Keratinocyte (primary cell): ENCODE data around the gene PTS. TPM values are rescaled to one million over a fixed set of nuclear protein-coding genes. Genes with fewer than 3 reads are reported as not detected.

Experiments
- DNase-seq: peaks from one replicate; pipeline ENCODE4 v3.0.0-alpha.2; 2011; ENCODE audit warnings: low read depth, missing footprints, low spot score
- FAIRE-seq: peaks from 2 replicates; lab custom pipeline; 2011; peaks lifted over from hg19 to GRCh38; lab: Jason Lieb, UNC
- H2AFZ ChIP-seq: 2 replicates; pipeline ENCODE4 v1.6.0; 2012; ENCODE audit warnings: low read length, control low read depth, inconsistent platforms; ENCODE audit not compliant: control insufficient read depth
- H3K27ac ChIP-seq: 2 replicates; pipeline ENCODE4 v1.5.1; 2011; ENCODE audit warnings: low read length; ENCODE audit not compliant: control insufficient read depth, insufficient read depth
- H3K27me3 ChIP-seq: 3 replicates; pipeline ENCODE4 v1.6.0; 2011; ENCODE audit warnings: low read length; ENCODE audit not compliant: control insufficient read depth, insufficient read depth; ENCODE audit errors: extremely low read depth
- H3K36me3 ChIP-seq, 2 experiments: 2 replicates in 1 of 2; 3 replicates in 1 of 2; pipeline ENCODE4 v1.5.1; 2011; ENCODE audit warnings: low read length in 2 of 2, mild to moderate bottlenecking in 1 of 2; ENCODE audit not compliant: control insufficient read depth in 2 of 2, insufficient read depth in 2 of 2; ENCODE audit errors: extremely low read depth in 1 of 2
- H3K4me1 ChIP-seq: 3 replicates; pipeline ENCODE4 v1.5.1; 2011; ENCODE audit warnings: low read length; ENCODE audit not compliant: control insufficient read depth, insufficient read depth; ENCODE audit errors: extremely low read depth
- H3K4me2 ChIP-seq: 3 replicates; pipeline ENCODE4 v1.6.0; 2011; ENCODE audit warnings: low read depth, low read length; ENCODE audit not compliant: control insufficient read depth, insufficient read depth; ENCODE audit errors: extremely low read depth
- H3K4me3 ChIP-seq, 3 experiments: fragments of 200-600 bp in 1 of 3; sonication (generic) in 1 of 3; 2 replicates in 2 of 3; 3 replicates in 1 of 3; pipeline ENCODE4 v1.5.1; 2011 to 2016; ENCODE audit warnings: low read length in 3 of 3, mild to moderate bottlenecking in 3 of 3, control low read depth in 2 of 3, inconsistent platforms in 1 of 3, low read depth in 1 of 3, mixed read lengths in 1 of 3, mixed run types in 1 of 3, moderate library complexity in 1 of 3; ENCODE audit not compliant: control insufficient read depth in 2 of 3, insufficient read depth in 2 of 3; ENCODE audit errors: extremely low read depth in 1 of 3
- H3K79me2 ChIP-seq: 2 replicates; pipeline ENCODE4 v1.6.0; 2012; ENCODE audit warnings: low read length; ENCODE audit not compliant: control insufficient read depth, insufficient read depth
- H3K9ac ChIP-seq: 3 replicates; pipeline ENCODE4 v1.6.0; 2011; ENCODE audit warnings: low read length; ENCODE audit not compliant: control insufficient read depth, insufficient read depth; ENCODE audit errors: extremely low read depth
- H3K9me1 ChIP-seq: 3 replicates; pipeline ENCODE4 v1.6.0; 2011; ENCODE audit warnings: low read length; ENCODE audit not compliant: control insufficient read depth, insufficient read depth; ENCODE audit errors: extremely low read depth
- H3K9me3 ChIP-seq: 2 replicates; pipeline ENCODE4 v1.5.1; 2012; ENCODE audit warnings: low read depth, low read length; ENCODE audit not compliant: control insufficient read depth
- H4K20me1 ChIP-seq: 3 replicates; pipeline ENCODE4 v1.6.0; 2011; ENCODE audit warnings: low read length; ENCODE audit not compliant: control insufficient read depth, insufficient read depth; ENCODE audit errors: extremely low read depth
- EZH2 ChIP-seq: IDR thresholded peaks from one replicate; pipeline ENCODE4 v1.6.1; 2012; ENCODE audit warnings: inconsistent platforms, mild to moderate bottlenecking, low read length, moderate library complexity
- dilution Hi-C: fragments of 300-500 bp; cut with MboI; formaldehyde crosslinking; loops from one replicate; pipeline ENCODE4 v1.7.0; 2020; ENCODE audit warnings: low sequenced_read_pairs; ENCODE audit not compliant: extremely low pct_ligation_motif_present
- polyA plus RNA-seq, 5 experiments: library from polyadenylated mRNA; depleted of rRNA in 3 of 5; stranded (reverse) in 3 of 5; stranded (forward) in 1 of 5; unstranded in 1 of 5; fragments of >200 nt; gene quantifications; 1 replicate in 1 of 5; 2 replicates in 3 of 5; 3 replicates in 1 of 5; pipeline versions ENCODE4 v1.2.1 to v1.2.3, GENCODE V29; 2011 to 2012; ENCODE audit warnings: missing spikeins in 2 of 5, low read depth in 1 of 5, low replicate concordance in 1 of 5
- TF ChIP-seq, protein P1 (sequence below), 3 experiments: IDR thresholded peaks in 1 of 3; conservative IDR thresholded peaks in 1 of 3; optimal IDR thresholded peaks in 1 of 3; 2 replicates in 2 of 3; 3 replicates in 1 of 3; pipeline versions ENCODE3 to v1.5.1; 2011; ENCODE audit warnings: low read length in 3 of 3, mild to moderate bottlenecking in 3 of 3, moderate library complexity in 2 of 3, control low read depth in 1 of 3, inconsistent platforms in 1 of 3; ENCODE audit not compliant: insufficient read depth in 2 of 3; ENCODE audit errors: extremely low read depth in 1 of 3

The PTS gene
- polyA plus RNA-seq, 1 donor (not counting 4 experiments of a cell fraction or from before 2014, with no cell fraction given), result 72.5 TPM

DNA sequence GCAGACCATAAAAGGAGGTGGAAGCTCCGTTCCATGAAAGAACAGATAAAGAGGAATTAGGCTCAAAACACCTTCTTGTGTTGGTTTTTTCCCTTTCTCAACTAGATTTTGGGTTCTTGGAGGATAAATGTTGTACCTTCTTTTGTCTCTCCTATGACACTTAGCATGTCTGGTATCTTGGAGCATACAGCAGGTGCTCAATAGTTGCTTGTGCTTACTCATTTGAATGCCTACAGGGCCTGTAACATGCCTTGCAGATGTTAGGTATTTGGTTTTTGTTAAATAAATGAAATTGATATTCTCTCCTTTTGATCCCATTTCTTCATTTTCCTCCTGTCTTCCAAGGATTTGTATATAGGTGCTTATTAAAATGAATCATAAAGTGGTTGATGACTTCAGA, 50.8 kb downstream of the PTS start:
- no peaks in the 10 kb centered on the region for H3K9me1 ChIP-seq
- FAIRE-seq (no peak), DNase-seq (no peak)
- no peak overlapping the region for H2AFZ ChIP-seq
- H3K9me3 ChIP-seq, result no peaks in the 10 kb centered on the region
- no peaks in the 10 kb centered on the region for H4K20me1 ChIP-seq
- no peaks in the 10 kb centered on the region for H3K36me3 ChIP-seq
- no peak overlapping the region for H3K27ac ChIP-seq
- H3K4me3 ChIP-seq, result no peak overlapping the region
- H3K4me2 ChIP-seq, result no peak overlapping the region
- dilution Hi-C loops, result no loop called here
- H3K27me3 ChIP-seq, result no peaks in the 10 kb centered on the region
- no peak overlapping the region for H3K9ac ChIP-seq
- TF ChIP-seq, protein P1, sequence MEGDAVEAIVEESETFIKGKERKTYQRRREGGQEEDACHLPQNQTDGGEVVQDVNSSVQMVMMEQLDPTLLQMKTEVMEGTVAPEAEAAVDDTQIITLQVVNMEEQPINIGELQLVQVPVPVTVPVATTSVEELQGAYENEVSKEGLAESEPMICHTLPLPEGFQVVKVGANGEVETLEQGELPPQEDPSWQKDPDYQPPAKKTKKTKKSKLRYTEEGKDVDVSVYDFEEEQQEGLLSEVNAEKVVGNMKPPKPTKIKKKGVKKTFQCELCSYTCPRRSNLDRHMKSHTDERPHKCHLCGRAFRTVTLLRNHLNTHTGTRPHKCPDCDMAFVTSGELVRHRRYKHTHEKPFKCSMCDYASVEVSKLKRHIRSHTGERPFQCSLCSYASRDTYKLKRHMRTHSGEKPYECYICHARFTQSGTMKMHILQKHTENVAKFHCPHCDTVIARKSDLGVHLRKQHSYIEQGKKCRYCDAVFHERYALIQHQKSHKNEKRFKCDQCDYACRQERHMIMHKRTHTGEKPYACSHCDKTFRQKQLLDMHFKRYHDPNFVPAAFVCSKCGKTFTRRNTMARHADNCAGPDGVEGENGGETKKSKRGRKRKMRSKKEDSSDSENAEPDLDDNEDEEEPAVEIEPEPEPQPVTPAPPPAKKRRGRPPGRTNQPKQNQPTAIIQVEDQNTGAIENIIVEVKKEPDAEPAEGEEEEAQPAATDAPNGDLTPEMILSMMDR (optimal IDR thresholded peaks at IDR 0.05 in 1 of 3, IDR thresholded peaks at IDR 0.05 in 1 of 3, conservative IDR thresholded peaks at IDR 0.05 in 1 of 3; ENCODE audit: extremely low read depth in 1 of 3, insufficient read depth in 2 of 3, low read length in 3 of 3), result no peak
- no peak for TF ChIP-seq EZH2
- no peaks in the 10 kb centered on the region for H3K79me2 ChIP-seq
- peaks cover 5% of the 10 kb centered on the region for H3K4me1 ChIP-seq

DNA sequence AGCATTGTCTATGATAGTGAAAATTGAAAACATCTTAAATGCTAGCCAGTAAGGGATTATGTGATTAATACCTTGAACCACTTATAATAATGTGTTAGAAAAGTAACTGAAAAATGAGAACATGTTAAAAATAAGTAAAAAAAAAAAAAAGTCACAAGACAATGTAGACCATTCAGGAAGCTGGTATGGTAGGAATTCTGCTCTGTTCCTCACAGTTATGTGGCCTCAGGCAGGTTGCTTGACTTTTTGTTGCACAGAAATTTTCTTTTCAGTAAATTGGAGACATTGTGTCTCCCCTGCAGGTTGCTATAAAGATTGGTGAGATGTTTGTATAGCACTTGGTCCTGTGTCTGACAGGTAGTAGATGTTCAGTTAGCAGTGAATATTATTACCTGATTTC, 51.7 kb downstream of the PTS start:
- Histone ChIP-seq H3K27ac (no peak overlapping the region), H3K27me3 (no peaks in the 10 kb centered on the region), H4K20me1 (no peaks in the 10 kb centered on the region), H3K9me3 (no peaks in the 10 kb centered on the region), H3K4me3 (no peak overlapping the region), H3K36me3 (no peaks in the 10 kb centered on the region), H3K9me1 (no peaks in the 10 kb centered on the region), H3K9ac (no peak overlapping the region), H3K4me1 (peaks cover 5% of the 10 kb centered on the region), H2AFZ (no peak overlapping the region), H3K79me2 (no peaks in the 10 kb centered on the region), H3K4me2 (no peak overlapping the region)
- DNase-seq (no peak), FAIRE-seq (no peak)
- dilution Hi-C loops, result no loop called here
- TF ChIP-seq EZH2, result no peak
- TF ChIP-seq, protein P1 (optimal IDR thresholded peaks at IDR 0.05 in 1 of 3, IDR thresholded peaks at IDR 0.05 in 1 of 3, conservative IDR thresholded peaks at IDR 0.05 in 1 of 3; ENCODE audit: extremely low read depth in 1 of 3, insufficient read depth in 2 of 3, low read length in 3 of 3), result no peak
